Forelimb muscle (tissue), 1 donor: ENCODE data around the gene SLC25A13. TPM values are rescaled to one million over a fixed set of nuclear protein-coding genes. Genes with fewer than 3 reads are reported as not detected.

Experiments
- DNase-seq: peaks from one replicate; pipeline ENCODE4 v3.0.0-alpha.2; 2013; ENCODE audit warnings: low read depth
- polyA plus RNA-seq: library from polyadenylated mRNA; unstranded; fragments of 120-200 nt; gene quantifications from one replicate; pipeline ENCODE4 v1.2.1, GENCODE V29; 2013; ENCODE audit not compliant: insufficient read length

The SLC25A13 gene
- polyA plus RNA-seq, 1 donor = 11.6 TPM

DNA sequence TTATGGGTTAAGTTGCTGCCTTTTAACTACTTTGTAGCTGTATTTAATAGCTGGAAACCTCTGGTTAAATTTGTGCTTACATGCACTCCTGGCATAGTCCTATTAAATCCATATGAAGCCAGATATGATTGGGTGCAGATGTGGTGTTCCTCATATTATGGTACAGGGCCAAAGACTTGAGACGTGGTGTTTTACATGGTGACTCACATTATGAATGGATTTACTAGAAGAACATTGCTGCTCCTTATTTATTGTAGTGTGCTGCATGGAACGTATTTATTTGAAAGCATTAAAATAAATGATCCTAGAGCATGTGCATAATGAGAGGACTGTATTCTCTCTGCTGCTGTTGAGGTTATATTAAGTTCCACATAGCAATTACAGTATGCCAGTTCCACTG lies 224.1 kb downstream of the SLC25A13 start:
- no peak for DNase-seq

DNA sequence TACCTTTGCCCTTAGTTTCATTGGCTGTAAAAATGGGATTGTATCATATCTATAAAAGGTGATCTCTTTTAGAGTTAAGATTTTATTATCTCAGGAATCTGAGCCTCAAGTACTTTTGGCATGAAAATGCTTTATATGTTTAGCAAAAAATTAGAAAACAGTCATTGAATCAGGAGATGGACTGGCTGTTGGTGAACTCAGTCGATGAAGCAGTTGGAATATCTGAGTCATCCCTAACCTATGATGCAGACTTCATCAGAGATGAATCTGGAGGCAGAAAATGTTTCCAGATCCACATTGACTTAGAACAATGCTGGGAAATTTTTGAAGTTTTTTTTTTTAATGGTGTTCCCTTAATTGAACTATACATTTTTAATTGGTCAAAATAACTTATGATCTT lies 228.5 kb downstream of the SLC25A13 start:
- DNase-seq = no peak

DNA sequence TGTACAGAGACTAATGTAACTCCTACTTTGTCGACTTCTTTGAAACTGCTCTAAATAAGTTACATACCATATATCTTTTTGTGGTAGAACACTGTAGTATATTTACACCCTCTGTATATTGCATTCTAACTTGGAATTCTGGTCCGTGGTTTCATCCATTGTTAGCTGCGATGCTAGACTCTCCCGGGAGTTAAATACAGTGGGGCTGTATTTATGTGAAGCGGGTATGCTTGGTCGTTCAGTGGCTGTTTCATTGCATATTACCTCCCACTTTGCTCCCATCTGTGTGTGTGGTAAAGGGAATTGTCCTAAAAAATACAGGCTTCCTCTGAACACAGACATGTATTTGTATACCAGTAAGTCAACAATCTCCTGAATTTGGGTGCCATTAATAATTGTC lies 231.1 kb downstream of the SLC25A13 start:
- no peak for DNase-seq

DNA sequence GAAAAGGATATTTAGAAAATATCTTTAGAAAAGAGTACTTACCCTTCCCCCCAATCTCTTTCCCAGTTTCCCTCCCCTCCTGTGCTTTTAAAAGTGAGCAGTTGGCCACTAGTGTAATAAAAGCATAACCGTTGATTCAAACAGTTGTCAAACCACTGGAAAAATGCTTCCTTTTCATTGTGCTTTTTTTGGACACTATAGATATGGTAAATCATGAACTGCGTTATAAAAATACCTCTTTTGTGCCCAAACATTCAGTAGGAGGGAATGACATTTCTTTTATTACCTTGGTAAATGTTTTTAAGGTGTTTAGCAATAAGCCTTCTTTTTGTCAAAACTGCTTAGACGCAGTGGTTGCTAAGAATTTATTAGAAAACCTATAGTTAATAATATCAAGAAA lies 232.4 kb downstream of the SLC25A13 start:
- no peak for DNase-seq

DNA sequence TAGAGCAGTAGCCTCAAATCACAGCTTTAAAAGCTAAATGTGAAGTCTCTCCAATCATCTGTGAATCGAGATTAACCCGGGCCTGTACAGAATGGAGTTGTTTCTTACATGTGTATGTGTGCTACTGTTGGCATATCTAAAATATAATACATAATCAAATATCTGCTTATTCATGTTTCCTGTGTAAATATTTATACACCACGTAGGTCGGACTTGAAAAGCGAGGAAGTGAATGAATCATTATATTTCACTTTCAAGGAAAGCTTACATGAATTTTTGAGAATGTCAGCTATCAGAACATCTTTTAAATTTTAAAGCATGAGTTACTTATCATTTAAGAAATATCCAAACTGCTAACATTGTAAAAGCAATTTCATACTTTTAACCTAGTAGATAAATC lies 233.3 kb downstream of the SLC25A13 start:
- DNase-seq = no peak

DNA sequence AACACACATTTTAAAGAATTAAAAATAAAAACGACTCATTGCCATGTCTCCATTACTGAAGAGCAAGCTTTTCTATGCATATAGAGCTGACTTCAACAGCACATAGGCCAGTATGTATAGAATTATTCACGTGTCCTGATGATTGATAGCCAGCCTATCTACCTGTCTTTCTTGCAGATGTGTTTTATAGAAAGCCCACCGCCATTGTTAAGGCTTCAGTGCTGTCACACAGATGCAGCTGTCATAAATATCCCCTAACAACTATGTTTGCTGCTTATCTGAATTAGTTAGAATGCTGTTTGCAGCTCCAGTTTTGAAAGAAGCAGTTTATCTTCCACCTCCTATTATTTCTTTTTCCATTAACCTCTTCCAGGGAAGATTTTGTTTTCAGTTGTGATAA lies 235.9 kb downstream of the SLC25A13 start:
- no peak for DNase-seq

DNA sequence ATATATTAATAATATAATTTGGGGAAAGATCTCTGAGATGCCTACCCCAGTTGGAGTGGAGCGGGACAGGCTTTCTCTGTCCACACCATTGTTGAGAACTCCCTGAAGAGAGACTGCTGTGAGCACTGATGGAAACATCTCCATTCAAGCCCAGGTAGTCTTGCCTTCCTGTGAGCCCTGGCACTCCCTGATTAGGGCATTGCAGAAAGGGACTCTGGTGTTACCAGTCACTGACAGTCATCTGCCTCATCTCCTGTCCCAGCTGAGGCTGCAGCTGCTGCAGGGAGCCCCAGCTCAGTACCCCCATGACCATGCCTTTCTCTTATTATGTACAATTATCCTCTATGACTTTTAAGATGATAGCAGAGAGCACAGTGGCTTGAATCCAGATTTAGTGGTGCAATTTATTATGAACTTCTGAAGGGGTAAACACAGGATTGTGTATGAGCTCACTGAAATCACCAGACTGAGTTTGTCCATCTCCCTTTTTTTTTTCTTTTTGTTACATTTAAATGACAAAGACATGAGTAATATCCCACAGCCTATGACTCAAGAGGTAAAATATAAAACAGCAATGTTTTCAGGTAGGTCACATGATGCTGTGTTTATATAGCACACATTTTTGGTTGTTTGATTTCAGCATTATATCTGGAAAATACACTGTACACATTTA lies 236.9 kb downstream of the SLC25A13 start:
- DNase-seq = no peak

DNA sequence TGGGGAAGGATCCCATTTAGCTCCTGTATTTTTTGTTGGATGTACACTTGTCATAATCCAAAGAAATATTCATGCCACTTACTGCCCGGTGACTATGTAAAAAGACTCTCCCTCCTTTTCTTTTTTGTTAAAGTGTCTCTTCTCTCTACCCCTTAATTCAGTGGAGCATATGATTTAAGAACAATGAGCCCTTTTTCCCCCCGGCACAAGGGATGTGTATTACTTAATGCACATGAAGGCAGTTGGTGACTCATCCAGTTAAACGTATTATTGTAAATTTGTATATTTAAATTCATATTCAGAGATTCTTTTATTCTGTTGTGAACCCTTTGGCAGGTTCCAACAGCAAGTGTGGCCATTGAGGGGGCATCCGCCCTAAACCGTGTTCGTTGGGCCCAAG lies 241.9 kb downstream of the SLC25A13 start:
- no peak for DNase-seq

DNA sequence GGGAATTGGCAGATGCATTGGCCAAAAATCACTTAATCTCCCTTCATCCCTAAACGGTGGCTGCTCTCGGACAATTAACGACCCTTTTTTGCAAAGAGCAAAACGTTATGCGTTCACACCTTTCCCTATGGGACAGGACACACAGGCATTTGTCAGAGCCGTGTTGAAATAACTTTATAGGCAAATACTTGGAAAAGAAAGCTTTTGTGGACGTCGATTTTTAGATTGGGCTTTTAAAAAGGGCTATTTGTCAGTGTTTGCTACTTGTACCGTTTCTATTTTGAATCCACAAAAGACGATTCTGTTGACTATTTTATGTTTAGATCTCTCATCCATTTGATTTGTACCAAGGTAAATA lies 245.6 kb downstream of the SLC25A13 start:
- DNase-seq = no peak

DNA sequence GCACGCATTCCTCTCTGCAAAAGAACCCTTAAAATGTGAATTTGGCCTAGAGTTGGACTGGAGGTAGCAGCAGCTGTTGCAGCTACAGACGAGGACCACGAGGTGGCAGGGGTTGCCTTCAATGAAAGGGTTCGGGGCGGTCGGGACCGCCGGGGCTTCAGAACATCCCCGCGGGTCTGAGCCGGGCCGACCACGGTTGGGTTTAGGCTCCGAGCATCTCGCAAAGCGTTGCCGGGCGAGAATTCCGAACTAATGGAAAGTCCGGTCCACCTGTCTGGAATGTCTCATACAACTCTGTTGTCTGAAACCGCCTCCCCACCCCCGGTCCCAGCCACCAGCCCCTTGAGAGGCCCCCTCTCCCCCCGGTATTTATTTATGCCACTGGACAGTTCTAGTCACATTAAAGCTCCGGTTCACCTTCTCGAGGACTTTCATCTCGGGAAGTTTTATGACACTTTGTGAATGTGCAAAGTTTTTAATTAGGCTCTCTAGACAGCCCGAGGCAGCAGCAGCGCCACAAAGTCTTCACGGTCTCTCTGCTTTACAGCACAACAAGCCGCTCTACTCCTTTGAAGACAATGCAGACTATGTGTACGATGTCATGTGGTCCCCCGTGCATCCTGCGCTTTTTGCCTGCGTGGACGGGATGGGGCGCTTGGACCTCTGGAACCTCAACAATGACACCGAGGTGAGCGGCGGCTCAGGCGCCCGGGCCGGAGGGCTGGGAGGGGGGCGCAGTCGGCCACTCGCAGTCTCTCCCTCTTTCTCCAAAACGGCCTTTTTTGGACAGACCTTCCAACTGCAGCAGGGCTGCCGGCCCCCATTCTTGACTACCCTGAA lies 246.2 kb downstream of the SLC25A13 start:
- DNase-seq = no peak

DNA sequence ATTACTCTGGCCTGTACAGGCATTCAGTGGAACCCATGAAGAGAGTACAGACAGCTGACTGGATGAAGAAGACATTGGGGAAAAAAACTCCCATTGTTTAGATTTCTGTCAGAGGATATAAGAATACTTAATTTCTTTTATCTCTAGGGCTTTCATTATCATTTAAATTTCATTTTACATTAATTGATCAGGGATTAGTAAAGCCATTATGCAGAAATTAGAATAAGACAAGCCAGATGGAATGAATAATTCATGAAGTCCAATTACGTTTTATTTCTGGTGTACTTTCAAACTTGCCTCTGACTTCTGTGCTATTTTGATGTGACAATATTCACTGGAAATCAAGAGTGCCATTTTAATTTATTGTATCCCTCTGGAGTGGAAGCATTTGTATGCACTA lies 247.0 kb downstream of the SLC25A13 start:
- no peak for DNase-seq
